Measurements from ENCODE around the gene LAMA2.

DNA sequence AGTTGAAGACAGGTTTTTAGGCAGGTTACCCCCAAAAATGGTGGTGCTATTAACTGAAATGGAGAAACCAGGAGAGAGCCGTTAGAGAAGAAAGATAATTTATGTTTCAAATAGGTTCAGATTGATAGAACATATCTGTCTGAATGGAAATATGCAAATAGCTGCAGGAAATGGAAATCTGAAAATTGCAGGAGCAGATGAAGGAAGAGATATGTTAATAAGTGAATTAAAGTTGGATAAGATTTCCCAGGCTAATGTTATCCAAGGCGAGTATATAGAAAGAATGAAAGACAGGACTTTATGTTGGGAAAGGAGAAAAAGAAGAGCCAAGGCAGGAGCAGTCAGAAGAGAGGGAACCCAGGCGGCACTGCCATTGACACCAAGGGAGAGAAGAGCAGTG is 461.4 kb downstream of the LAMA2 start:
- TF ChIP-seq, protein P1, sequence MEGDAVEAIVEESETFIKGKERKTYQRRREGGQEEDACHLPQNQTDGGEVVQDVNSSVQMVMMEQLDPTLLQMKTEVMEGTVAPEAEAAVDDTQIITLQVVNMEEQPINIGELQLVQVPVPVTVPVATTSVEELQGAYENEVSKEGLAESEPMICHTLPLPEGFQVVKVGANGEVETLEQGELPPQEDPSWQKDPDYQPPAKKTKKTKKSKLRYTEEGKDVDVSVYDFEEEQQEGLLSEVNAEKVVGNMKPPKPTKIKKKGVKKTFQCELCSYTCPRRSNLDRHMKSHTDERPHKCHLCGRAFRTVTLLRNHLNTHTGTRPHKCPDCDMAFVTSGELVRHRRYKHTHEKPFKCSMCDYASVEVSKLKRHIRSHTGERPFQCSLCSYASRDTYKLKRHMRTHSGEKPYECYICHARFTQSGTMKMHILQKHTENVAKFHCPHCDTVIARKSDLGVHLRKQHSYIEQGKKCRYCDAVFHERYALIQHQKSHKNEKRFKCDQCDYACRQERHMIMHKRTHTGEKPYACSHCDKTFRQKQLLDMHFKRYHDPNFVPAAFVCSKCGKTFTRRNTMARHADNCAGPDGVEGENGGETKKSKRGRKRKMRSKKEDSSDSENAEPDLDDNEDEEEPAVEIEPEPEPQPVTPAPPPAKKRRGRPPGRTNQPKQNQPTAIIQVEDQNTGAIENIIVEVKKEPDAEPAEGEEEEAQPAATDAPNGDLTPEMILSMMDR (IDR thresholded peaks at IDR 0.05; ENCODE audit: extremely low read depth in 1 of 2, insufficient read depth in 1 of 2, low read depth in 1 of 2, low read length in 2 of 2): no peak
- TF ChIP-seq EZH2 (IDR thresholded peaks at IDR 0.05; ENCODE audit: borderline replicate concordance, low read depth, low read length, severe bottlenecking) (no peak), POLR2AphosphoS5 (IDR thresholded peaks at IDR 0.05; ENCODE audit: insufficient read depth, low read depth, low read length) (no peak), GATA2 (IDR thresholded peaks at IDR 0.05; ENCODE audit: insufficient read depth, insufficient read length, low read depth, low read length) (no peak), POLR2A (IDR thresholded peaks at IDR 0.05; ENCODE audit: low read depth, low read length) (no peak)
- TF ChIP-seq, protein P2, sequence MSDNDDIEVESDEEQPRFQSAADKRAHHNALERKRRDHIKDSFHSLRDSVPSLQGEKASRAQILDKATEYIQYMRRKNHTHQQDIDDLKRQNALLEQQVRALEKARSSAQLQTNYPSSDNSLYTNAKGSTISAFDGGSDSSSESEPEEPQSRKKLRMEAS (IDR thresholded peaks at IDR 0.05; ENCODE audit: insufficient read depth, insufficient read length): no peak

Data from endothelial cell of umbilical vein (primary cell).